ENCODE measurements around the gene SLC22A14.
"Not testable (repeated sequence)": the region's sequence is repeated elsewhere in the genome, so short reads cannot be mapped to it uniquely, and the experiment has no call there.

SLC22A14 gene

GRCh38 chr3:38281895-38282686, at the start of gene SLC22A14:
Gene SLC22A14, plus strand, starts transcription at chr3:38282294. Its CDS starts 23,733 bp downstream, at chr3:38306027.
- DNase-seq (ENCODE audit: low spot score) = no peak

- DNase-seq (ENCODE audit: low spot score) = no peak
These were observed 49.4 kb upstream of the SLC22A14 start for GRCh38 chr3:38232701-38233100.

GRCh38 chr3:38235466-38235865, 46.6 kb upstream of the SLC22A14 start:
- DNase-seq (ENCODE audit: low spot score) = no peak

- DNase-seq (ENCODE audit: low spot score) = no peak
These were observed 43.6 kb upstream of the SLC22A14 start for GRCh38 chr3:38238416-38239008.

GRCh38 chr3:38242812-38243211, 39.3 kb upstream of the SLC22A14 start:
- not testable (repeated sequence) for DNase-seq (ENCODE audit: low spot score)

GRCh38 chr3:38245930-38246329, 36.2 kb upstream of the SLC22A14 start:
- DNase-seq (ENCODE audit: low spot score) = no peak

GRCh38 chr3:38247366-38248035, 34.6 kb upstream of the SLC22A14 start:
- no peak for DNase-seq (ENCODE audit: low spot score)

- no peak for DNase-seq (ENCODE audit: low spot score)
These were observed 31.9 kb upstream of the SLC22A14 start for GRCh38 chr3:38250198-38250597.

GRCh38 chr3:38251197-38251596, 30.9 kb upstream of the SLC22A14 start:
- no peak for DNase-seq (ENCODE audit: low spot score)

GRCh38 chr3:38253704-38254103, 28.4 kb upstream of the SLC22A14 start:
- DNase-seq (ENCODE audit: low spot score) = no peak

GRCh38 chr3:38254872-38255271, 27.2 kb upstream of the SLC22A14 start:
- no peak for DNase-seq (ENCODE audit: low spot score)

- DNase-seq (ENCODE audit: low spot score) = no peak
These were observed 26.5 kb upstream of the SLC22A14 start for GRCh38 chr3:38255627-38256026.

- DNase-seq (ENCODE audit: low spot score) = no peak
These were observed 24.5 kb upstream of the SLC22A14 start for GRCh38 chr3:38257583-38257982.

GRCh38 chr3:38260474-38260873, 21.6 kb upstream of the SLC22A14 start:
- DNase-seq (ENCODE audit: low spot score) = no peak

- no peak for DNase-seq (ENCODE audit: low spot score)
These were observed 17.7 kb upstream of the SLC22A14 start for GRCh38 chr3:38264353-38264771.

GRCh38 chr3:38264779-38265178, 17.3 kb upstream of the SLC22A14 start:
- DNase-seq (ENCODE audit: low spot score) = no peak

GRCh38 chr3:38265604-38266307, 16.3 kb upstream of the SLC22A14 start, which contains the start of gene SLC22A13:
Gene SLC22A13, plus strand, starts transcription at chr3:38265812. Its CDS starts 49 bp downstream, at chr3:38265861.
- DNase-seq (ENCODE audit: low spot score) = no peak

- DNase-seq (ENCODE audit: low spot score) = no peak
These were observed 15.3 kb upstream of the SLC22A14 start for GRCh38 chr3:38266810-38267209.

GRCh38 chr3:38267662-38268061, 14.4 kb upstream of the SLC22A14 start:
- DNase-seq (ENCODE audit: low spot score) = no peak

GRCh38 chr3:38268087-38268486, 14.0 kb upstream of the SLC22A14 start:
- DNase-seq (ENCODE audit: low spot score) = no peak

GRCh38 chr3:38268522-38268921, 13.6 kb upstream of the SLC22A14 start:
- DNase-seq (ENCODE audit: low spot score) = no peak

- no peak for DNase-seq (ENCODE audit: low spot score)
These were observed 11.5 kb upstream of the SLC22A14 start for GRCh38 chr3:38270606-38271005.
